B cell (primary cell): Measurements from ENCODE around the gene OR9K2. TPM values are rescaled to one million over a fixed set of nuclear protein-coding genes. Genes with fewer than 3 reads are reported as not detected.
"Not testable (repeated sequence)": the region's sequence is repeated elsewhere in the genome, so short reads cannot be mapped to it uniquely, and the experiment has no call there.

Experiments
- ATAC-seq: fragments of 200-7000 bp; cut with Tn5 transposase; one replicate; pipeline ENCODE4 v1.10.0; 2021; ENCODE audit warnings: low read depth, mild to moderate bottlenecking, moderate number of reproducible peaks, moderate library complexity
- CTCF ChIA-PET: fragments of 350-600 bp; sonication (Branson Sonifier 250); formaldehyde crosslinking; loops from one replicate; lab custom pipeline; 2021; ENCODE audit warnings: antibody characterized with exemption, inconsistent platforms; lab: Charles Lee
- POLR2A ChIA-PET: fragments of 350-600 bp; sonication (Branson Sonifier 250); formaldehyde crosslinking; loops from one replicate; lab custom pipeline; 2021; ENCODE audit warnings: antibody characterized with exemption; lab: Charles Lee
- DNase-seq: peaks from one replicate; pipeline ENCODE4 v3.0.0; 2013
- H2AFZ ChIP-seq: 2 replicates; pipeline ENCODE4 v1.6.1; 2012; ENCODE audit warnings: mild to moderate bottlenecking, low read depth, low read length; ENCODE audit not compliant: insufficient read depth, poor library complexity, severe bottlenecking
- H3K27ac ChIP-seq, 2 donors: 1 replicate in 1 of 2; 2 replicates in 1 of 2; pipeline ENCODE4 v1.5.1; 2012 to 2013; ENCODE audit warnings: low read length in 2 of 2, mild to moderate bottlenecking in 2 of 2, moderate library complexity in 1 of 2
- H3K27me3 ChIP-seq, 4 experiments: fragments of 200-600 bp in 1 of 4; sonication (generic) in 1 of 4; replicated peaks in 1 of 4; 1 replicate in 2 of 4; 2 replicates in 2 of 4; pipeline versions ENCODE4 v1.6.1 to v1.7.0; 2013 to 2016; ENCODE audit warnings: low read length in 3 of 4, mild to moderate bottlenecking in 2 of 4, mixed read lengths in 1 of 4, moderate library complexity in 1 of 4; ENCODE audit not compliant: insufficient read depth in 4 of 4, control insufficient read depth in 3 of 4; ENCODE audit errors: control extremely low read depth in 1 of 4
- H3K36me3 ChIP-seq, 2 experiments: replicated peaks in 1 of 2; 1 replicate in 1 of 2; 2 replicates in 1 of 2; pipeline versions ENCODE4 v1.6.1 to v1.7.1; 2013; ENCODE audit warnings: low read length in 1 of 2; ENCODE audit not compliant: insufficient read depth in 2 of 2, control insufficient read depth in 1 of 2; ENCODE audit errors: control extremely low read depth in 1 of 2, extremely low read depth in 1 of 2
- H3K4me1 ChIP-seq, 2 donors: fragments of 200-600 bp in 1 of 2; sonication (generic) in 1 of 2; 1 replicate in 1 of 2; 2 replicates in 1 of 2; pipeline versions ENCODE4 v1.5.1 to v1.6.1; 2013 to 2017; ENCODE audit warnings: low read length in 2 of 2; ENCODE audit not compliant: control insufficient read depth in 2 of 2, insufficient read depth in 2 of 2
- H3K4me2 ChIP-seq: replicated peaks from 2 replicates; pipeline ENCODE3; 2012; ENCODE audit warnings: mild to moderate bottlenecking, low read depth, low read length; ENCODE audit not compliant: poor library complexity, severe bottlenecking
- H3K4me3 ChIP-seq, 5 experiments: fragments of 200-600 bp in 1 of 5; sonication (generic) in 1 of 5; 1 replicate in 3 of 5; 2 replicates in 2 of 5; pipeline versions ENCODE4 v1.5.1 to v1.7.0; 2011 to 2016; ENCODE audit warnings: low read length in 4 of 5, mild to moderate bottlenecking in 4 of 5, low read depth in 2 of 5, control low read depth in 1 of 5, moderate library complexity in 1 of 5; ENCODE audit not compliant: insufficient read depth in 1 of 5; ENCODE audit errors: control extremely low read depth in 1 of 5, extremely low read depth in 1 of 5
- H3K79me2 ChIP-seq: fragments of 200-600 bp; sonication (generic); one replicate; pipeline ENCODE4 v1.6.0; 2016; ENCODE audit warnings: low read length; ENCODE audit not compliant: control insufficient read depth, insufficient read depth
- H3K9ac ChIP-seq: fragments of 200-600 bp; sonication (generic); 2 replicates; pipeline ENCODE4 v1.6.1; 2017; ENCODE audit warnings: mild to moderate bottlenecking, low read length, moderate library complexity
- H3K9me3 ChIP-seq, 3 donors: one replicate each; pipeline versions ENCODE4 v1.6.1 to v1.7.1; 2013; ENCODE audit warnings: low read length in 2 of 3; ENCODE audit not compliant: control insufficient read depth in 2 of 3, insufficient read depth in 1 of 3; ENCODE audit errors: control extremely low read depth in 1 of 3
- H4K20me1 ChIP-seq: 2 replicates; pipeline ENCODE4 v1.6.0; 2012; ENCODE audit warnings: mild to moderate bottlenecking, low read length; ENCODE audit not compliant: insufficient read depth, control insufficient read depth, poor library complexity, severe bottlenecking
- H3K27ac Mint-ChIP-seq: one replicate; pipeline ENCODE4 v1.8.0; 2021; ENCODE audit warnings: mixed read lengths
- H3K27me3 Mint-ChIP-seq: one replicate; pipeline ENCODE4 v1.8.0; 2021; ENCODE audit warnings: mixed read lengths
- H3K4me1 Mint-ChIP-seq: one replicate; pipeline ENCODE4 v1.8.0; 2021; ENCODE audit warnings: mixed read lengths
- H3K4me3 Mint-ChIP-seq: one replicate; pipeline ENCODE4 v1.8.0; 2021; ENCODE audit warnings: mixed read lengths
- H3K9me3 Mint-ChIP-seq: one replicate; pipeline ENCODE4 v1.8.0; 2022; ENCODE audit warnings: mixed read lengths; ENCODE audit not compliant: insufficient read depth
- CTCF ChIP-seq: fragments of 200-600 bp; IDR thresholded peaks from one replicate; pipeline ENCODE4 v1.8.0; 2022; ENCODE audit warnings: antibody characterized with exemption, mild to moderate bottlenecking
- EZH2 ChIP-seq: IDR thresholded peaks from 2 replicates; pipeline ENCODE4 v1.6.1; 2012; ENCODE audit warnings: borderline replicate concordance, low read depth, mild to moderate bottlenecking, moderate library complexity, low read length; ENCODE audit not compliant: insufficient read depth, poor library complexity, severe bottlenecking
- WGBS: methylation state at CpG from one replicate; pipeline ENCODE4 v1.1.5; 2013; ENCODE audit warnings: missing lambda C conversion rate; ENCODE audit not compliant: insufficient coverage; 5-methylcytosine and 5-hydroxymethylcytosine counted together
- intact Hi-C: fragments of 100-400 bp; cut with micrococcal nuclease; formaldehyde crosslinking; loops from one replicate; pipeline ENCODE4 v1.10.0; 2022
- polyA plus RNA-seq: library from polyadenylated mRNA; depleted of rRNA; stranded (reverse); fragments of >200 nt; gene quantifications from 2 replicates; pipeline ENCODE4 v1.2.3, GENCODE V29; 2012
- total RNA-seq, 2 donors: library from RNA; stranded (reverse); fragments of 120-200 nt in 1 of 2; gene quantifications; 1 replicate in 1 of 2; 2 replicates in 1 of 2; pipeline versions ENCODE4 v1.2.3 to v1.2.4, GENCODE V29; 2013 to 2022

OR9K2 gene
- total and polyA plus RNA-seq, 2 donors (not counting 1 experiment from before 2014, with no cell fraction given), result not detected

- Mint-ChIP-seq H3K4me1 (no peaks in the 10 kb centered on the region), H3K9me3 (no peaks in the 10 kb centered on the region), H3K4me3 (no peak overlapping the region), H3K27ac (no peak overlapping the region), H3K27me3 (peaks cover 8% of the 10 kb centered on the region)
- Histone ChIP-seq H3K27me3 (no peaks in the 10 kb centered on the region), H2AFZ (no peak overlapping the region), H3K27ac (no peak overlapping the region), H3K4me1 (no peaks in the 10 kb centered on the region), H3K9me3 (no peaks in the 10 kb centered on the region), H3K4me3 (no peak overlapping the region), H4K20me1 (no peaks in the 10 kb centered on the region), H3K4me2 (no peak overlapping the region), H3K36me3 (no peaks in the 10 kb centered on the region), H3K79me2 (no peaks in the 10 kb centered on the region), H3K9ac (no peak overlapping the region)
- no peak for ATAC-seq
- TF ChIP-seq EZH2 (no peak), CTCF (peak; percentile 48)
- intact Hi-C loops, result loop anchor here (1.0 to 2.0 kb wide), 4 partner anchors 70 to 441 kb away; no protein-coding TSS in a partner anchor
- no CpG with 5 or more reads among the region's 1 CpG for WGBS
- CTCF ChIA-PET, result interaction anchor here (0.8 to 1.6 kb wide), 7 partner anchors 72 to 441 kb away, joined by 3 to 14 read pairs (median 3); no protein-coding TSS in a partner anchor
- POLR2A ChIA-PET, result no interaction called here
- no peak for DNase-seq
Observed at GRCh38 chr12:55143566-55143870, 17.3 kb downstream of the OR9K2 start.

- H3K4me1 ChIP-seq, POLR2A ChIA-PET, H3K9me3 ChIP-seq, H3K27me3 Mint-ChIP-seq, H3K9ac ChIP-seq, H3K79me2 ChIP-seq, H3K27ac Mint-ChIP-seq, H3K4me3 Mint-ChIP-seq, ATAC-seq, H3K4me2 ChIP-seq, H4K20me1 ChIP-seq, H3K9me3 Mint-ChIP-seq, H3K27ac ChIP-seq, H3K27me3 ChIP-seq, CTCF ChIA-PET, H3K4me1 Mint-ChIP-seq, intact Hi-C loops, H2AFZ ChIP-seq, H3K4me3 ChIP-seq, H3K36me3 ChIP-seq, DNase-seq: not testable (repeated sequence)
- 89% methylated on average over 21 of the region's 24 CpGs for WGBS
Observed at GRCh38 chr12:55167010-55167640, 40.9 kb downstream of the OR9K2 start.
